Skeletal muscle tissue (tissue), 4 donors: ENCODE data around the gene ATAD3C. TPM values are rescaled to one million over a fixed set of nuclear protein-coding genes. Genes with fewer than 3 reads are reported as not detected.
A peak's percentile ranks its signal among the peaks of the same experiment; 100 is the strongest.
"Not testable (repeated sequence)": the region's sequence is repeated elsewhere in the genome, so short reads cannot be mapped to it uniquely, and the experiment has no call there.

ENCODE experiments used
- H3K27ac ChIP-seq: one replicate; pipeline ENCODE4 v1.7.0; 2013; ENCODE audit warnings: mild to moderate bottlenecking, low read depth, low read length, inconsistent platforms
- H3K27me3 ChIP-seq, 3 donors: one replicate each; pipeline ENCODE4 v1.7.0; 2013; ENCODE audit warnings: low read length in 3 of 3; ENCODE audit not compliant: control insufficient read depth in 3 of 3, insufficient read depth in 3 of 3
- H3K36me3 ChIP-seq, 3 donors: one replicate each; pipeline ENCODE4 v1.7.0; 2013; ENCODE audit warnings: low read length in 3 of 3; ENCODE audit not compliant: control insufficient read depth in 3 of 3, insufficient read depth in 3 of 3
- H3K4me1 ChIP-seq, 3 donors: one replicate each; pipeline ENCODE4 v1.7.0; 2013; ENCODE audit warnings: low read length in 3 of 3, mild to moderate bottlenecking in 3 of 3; ENCODE audit not compliant: control insufficient read depth in 3 of 3, insufficient read depth in 3 of 3
- H3K4me3 ChIP-seq, 3 donors: one replicate each; pipeline ENCODE4 v1.7.0; 2013; ENCODE audit warnings: low read length in 3 of 3
- H3K9ac ChIP-seq, 3 donors: one replicate each; pipeline ENCODE4 v1.7.0; 2013; ENCODE audit warnings: low read length in 3 of 3, mild to moderate bottlenecking in 3 of 3, moderate library complexity in 2 of 3, low read depth in 1 of 3
- H3K9me3 ChIP-seq, 3 donors: one replicate each; pipeline ENCODE4 v1.7.0; 2013; ENCODE audit warnings: low read length in 3 of 3; ENCODE audit not compliant: control insufficient read depth in 3 of 3
- total RNA-seq: library from RNA; depleted of rRNA; stranded (reverse); fragments of >200 nt; gene quantifications from one replicate; pipeline ENCODE4 v1.2.3, GENCODE V29; 2014
- donor health status: Osteomylitis.

Gene ATAD3C
- total RNA-seq, 1 donor from 2014 or later = not detected

DNA sequence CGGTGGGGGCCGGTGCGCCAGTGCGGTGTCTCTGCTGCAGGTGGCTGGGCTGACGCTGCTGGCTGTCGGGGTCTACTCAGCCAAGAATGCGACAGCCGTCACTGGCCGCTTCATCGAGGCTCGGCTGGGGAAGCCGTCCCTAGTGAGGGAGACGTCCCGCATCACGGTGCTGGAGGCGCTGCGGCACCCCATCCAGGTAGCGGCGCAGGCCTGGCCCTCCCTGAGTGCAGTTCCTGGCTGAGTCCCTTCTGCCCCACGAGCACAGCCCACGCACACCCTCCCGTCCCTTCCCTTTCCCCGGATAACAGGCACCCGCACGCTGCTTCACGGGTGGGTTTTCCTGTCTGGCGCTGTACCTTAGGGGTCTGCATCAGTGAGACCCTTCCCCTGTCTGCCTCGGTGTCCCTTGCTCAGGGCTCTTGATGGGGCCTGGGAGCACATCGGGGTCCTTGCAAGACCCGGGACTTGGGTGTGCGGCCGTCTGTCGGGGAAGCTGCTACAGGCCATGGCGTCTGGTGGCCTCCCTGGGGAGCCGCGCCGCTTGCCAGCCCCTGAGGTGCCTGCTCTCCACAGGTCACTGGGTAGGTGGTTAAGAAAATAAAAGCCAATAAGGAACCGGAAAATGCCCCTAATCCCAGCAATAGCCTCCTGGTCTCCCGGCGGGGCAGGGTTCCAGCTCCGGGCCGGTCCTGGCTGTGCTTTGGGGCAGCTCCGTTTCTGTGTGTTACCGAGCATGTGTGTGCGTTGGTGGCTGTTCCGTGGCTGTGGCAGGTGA is 35.7 kb downstream of the ATAD3C start:
- H3K4me3 ChIP-seq, H3K9ac ChIP-seq, H3K9me3 ChIP-seq, H3K27me3 ChIP-seq, H3K4me1 ChIP-seq, H3K27ac ChIP-seq: not testable (repeated sequence)
- peaks cover 39 to 53% (median 42%) of the 10 kb centered on the region in 3 donors for H3K36me3 ChIP-seq

DNA sequence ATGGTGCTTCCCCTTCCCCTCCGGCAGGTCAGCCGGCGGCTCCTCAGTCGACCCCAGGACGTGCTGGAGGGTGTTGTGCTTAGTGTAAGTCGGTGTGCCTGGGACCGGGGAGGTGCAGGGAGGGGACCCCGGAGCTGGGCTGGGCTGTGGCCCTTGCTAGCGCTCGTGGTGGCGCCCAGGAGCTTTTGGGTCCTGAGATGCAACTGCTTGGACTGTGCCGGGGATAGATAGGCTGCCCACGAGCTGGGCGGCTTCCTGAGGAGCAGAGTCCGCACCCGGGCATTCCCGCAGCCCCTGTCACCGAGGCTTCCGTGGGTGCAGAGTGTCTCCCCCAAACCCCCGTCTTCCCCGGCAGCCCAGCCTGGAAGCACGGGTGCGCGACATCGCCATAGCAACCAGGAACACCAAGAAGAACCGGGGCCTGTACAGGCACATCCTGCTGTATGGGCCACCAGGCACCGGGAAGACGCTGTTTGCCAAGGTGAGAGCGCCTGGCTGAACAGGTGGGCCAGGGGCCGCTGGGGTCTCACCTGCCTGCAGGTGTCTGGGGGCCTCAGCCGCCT is 36.3 kb downstream of the ATAD3C start:
- H3K27ac ChIP-seq, H3K9ac ChIP-seq, H3K27me3 ChIP-seq, H3K4me3 ChIP-seq, H3K9me3 ChIP-seq, H3K4me1 ChIP-seq: not testable (repeated sequence)
- H3K36me3 ChIP-seq = peaks cover 39 to 54% (median 42%) of the 10 kb centered on the region in 3 donors

DNA sequence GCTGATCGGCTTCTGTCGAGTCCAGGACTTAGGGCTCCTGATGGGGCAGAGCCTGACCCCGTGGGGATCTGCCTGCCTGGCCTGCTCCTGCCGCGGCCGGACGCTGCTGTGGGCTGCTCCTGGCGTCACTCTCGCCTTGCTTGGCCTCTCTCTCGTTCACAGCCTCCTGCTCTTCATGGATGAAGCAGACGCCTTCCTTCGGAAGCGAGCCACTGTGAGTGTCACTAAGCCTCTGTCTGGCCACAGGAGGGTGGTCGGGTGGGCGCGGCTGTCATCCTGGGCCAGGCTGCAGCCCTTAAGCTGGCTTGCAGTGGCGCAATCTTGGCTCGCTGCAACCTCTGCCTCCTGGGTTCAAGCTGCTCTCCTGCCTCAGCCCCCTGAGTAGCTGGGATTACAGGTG is 38.2 kb downstream of the ATAD3C start:
- Histone ChIP-seq H3K27me3 (no peaks in the 10 kb centered on the region), H3K4me3 (no peak overlapping the region), H3K4me1 (no peaks in the 10 kb centered on the region), H3K9ac (no peak overlapping the region), H3K36me3 (peaks cover 44 to 56% (median 46%) of the 10 kb centered on the region in 3 donors), H3K9me3 (no peaks in the 10 kb centered on the region), H3K27ac (no peak overlapping the region)

DNA sequence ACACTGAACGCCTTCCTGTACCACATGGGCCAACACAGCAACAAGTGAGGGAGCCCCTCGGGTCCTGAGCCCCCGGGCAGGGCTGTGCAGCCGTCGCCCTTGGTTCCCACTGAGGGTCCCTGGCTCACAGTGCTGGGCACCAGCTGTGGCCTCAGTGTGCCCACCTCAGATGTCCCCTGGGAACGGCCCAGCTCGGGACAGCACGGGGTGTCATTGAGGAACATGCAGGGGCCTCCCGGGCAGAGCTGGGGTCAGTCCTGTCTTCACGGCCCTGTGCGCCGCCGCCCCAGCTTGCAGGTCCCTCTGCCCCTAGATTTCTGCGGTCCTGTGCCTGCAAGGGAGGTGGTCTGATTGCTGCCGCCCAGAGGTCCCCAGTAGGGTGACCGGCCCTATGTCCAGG is 39.7 kb downstream of the ATAD3C start:
- Histone ChIP-seq H3K4me3 (no peak overlapping the region), H3K27me3 (no peaks in the 10 kb centered on the region), H3K36me3 (peaks cover 36 to 45% (median 41%) of the 10 kb centered on the region in 3 donors), H3K27ac (no peak overlapping the region), H3K4me1 (no peaks in the 10 kb centered on the region), H3K9me3 (no peaks in the 10 kb centered on the region), H3K9ac (no peak overlapping the region)

DNA sequence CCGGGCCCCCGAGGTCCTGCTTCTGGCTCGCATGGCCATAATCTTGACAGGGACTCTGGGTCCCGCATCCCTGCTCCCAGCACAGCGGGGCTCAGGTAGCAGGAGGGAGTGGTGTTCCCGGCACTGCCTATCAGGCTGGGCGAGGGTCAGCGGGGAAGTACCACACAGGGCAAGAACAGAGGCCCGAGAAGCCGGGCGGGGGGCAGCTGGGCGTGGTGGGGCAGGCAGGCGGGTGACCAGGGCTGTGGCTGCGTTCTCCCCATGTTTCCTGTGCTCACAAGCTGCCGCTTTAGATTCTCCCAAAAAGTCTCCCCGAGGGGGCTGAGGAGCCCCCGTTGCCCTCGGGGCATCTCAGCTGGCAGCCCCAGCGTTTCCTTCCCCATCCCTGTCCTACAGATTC is 40.4 kb downstream of the ATAD3C start:
- H3K4me1 ChIP-seq = no peaks in the 10 kb centered on the region
- no peaks in the 10 kb centered on the region for H3K9me3 ChIP-seq
- H3K36me3 ChIP-seq = peaks cover 36 to 44% (median 41%) of the 10 kb centered on the region in 3 donors
- H3K27me3 ChIP-seq = no peaks in the 10 kb centered on the region
- H3K27ac ChIP-seq = no peak overlapping the region
- H3K4me3 ChIP-seq = no peak overlapping the region
- no peak overlapping the region for H3K9ac ChIP-seq

DNA sequence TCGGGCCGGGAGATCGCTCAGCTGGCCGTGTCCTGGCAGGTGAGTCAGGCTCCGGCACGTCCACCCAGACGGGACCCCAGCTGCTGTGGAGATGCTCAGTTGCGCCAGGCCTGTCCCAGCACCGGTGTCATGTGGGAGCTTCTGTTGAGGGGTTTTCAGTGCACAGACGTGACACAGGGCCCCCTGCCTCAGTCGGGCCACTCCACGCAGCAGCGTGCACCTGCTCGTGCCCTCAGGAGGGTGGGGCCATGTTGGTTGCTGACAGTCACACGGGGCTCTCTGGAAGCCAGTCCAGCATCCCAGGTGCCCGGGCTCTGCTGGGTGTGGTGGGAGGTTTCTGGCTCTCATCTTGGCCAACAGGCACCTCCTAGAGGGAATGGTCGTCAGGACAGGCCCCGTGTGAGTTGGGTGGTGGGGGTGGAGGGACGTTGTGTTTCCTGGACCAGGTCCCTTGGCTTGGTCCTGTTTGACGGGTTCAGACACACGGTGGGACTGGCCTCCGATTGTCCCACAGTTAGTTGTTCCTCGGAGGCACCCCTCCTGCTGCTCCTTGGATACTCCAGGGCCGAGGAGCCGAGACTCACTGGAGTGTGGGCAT is 41.2 kb downstream of the ATAD3C start:
- Histone ChIP-seq H3K27ac (no peak overlapping the region), H3K27me3 (no peaks in the 10 kb centered on the region), H3K9me3 (no peaks in the 10 kb centered on the region), H3K36me3 (peaks cover 36 to 44% (median 42%) of the 10 kb centered on the region in 3 donors), H3K4me1 (no peaks in the 10 kb centered on the region), H3K9ac (no peak overlapping the region), H3K4me3 (no peak overlapping the region)

DNA sequence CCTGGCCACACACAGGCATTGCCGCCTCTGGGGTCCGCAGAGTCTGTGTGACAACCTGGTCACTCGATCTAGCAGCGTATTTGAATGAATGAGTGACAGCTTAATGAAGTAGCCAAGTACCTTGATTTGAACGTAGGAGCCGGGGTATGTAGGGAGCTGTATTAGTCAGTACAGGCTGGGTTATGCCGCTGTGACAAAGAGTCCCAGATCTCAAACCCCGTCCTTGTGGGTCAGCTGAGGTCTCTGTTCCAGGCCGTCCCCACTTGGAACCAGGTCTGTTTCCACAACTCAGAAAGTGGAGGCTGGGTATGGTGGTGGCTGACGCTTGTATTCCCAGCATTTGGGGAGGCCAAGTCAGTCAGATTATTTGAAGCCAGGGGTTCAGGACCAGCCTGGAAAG is 42.1 kb downstream of the ATAD3C start:
- Histone ChIP-seq H3K4me1 (no peaks in the 10 kb centered on the region), H3K36me3 (peaks cover 36 to 44% (median 38%) of the 10 kb centered on the region in 3 donors), H3K4me3 (no peak overlapping the region), H3K9me3 (no peaks in the 10 kb centered on the region), H3K27ac (no peak overlapping the region), H3K9ac (no peak overlapping the region), H3K27me3 (no peaks in the 10 kb centered on the region)

DNA sequence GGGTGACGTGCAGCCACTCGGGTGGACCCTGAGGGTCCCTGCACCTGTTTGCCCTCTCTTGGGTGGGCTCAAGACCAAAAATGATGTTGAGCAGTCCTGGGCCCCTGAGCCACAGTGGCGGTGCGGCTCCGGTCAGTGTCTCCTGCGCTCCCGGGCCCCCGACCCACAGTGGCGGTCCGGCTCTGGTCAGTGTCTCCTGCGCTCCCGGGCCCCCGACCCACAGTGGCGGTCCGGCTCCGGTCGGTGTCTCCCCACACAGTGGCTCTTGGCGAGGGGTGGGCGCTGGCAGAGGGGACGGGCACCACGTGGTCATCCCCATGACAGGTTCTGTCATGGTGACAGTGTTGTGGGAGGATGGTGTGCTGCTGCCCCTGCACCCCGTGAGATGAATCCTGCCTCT is 44.8 kb downstream of the ATAD3C start:
- H3K4me3 ChIP-seq, H3K9ac ChIP-seq, H3K9me3 ChIP-seq, H3K27me3 ChIP-seq, H3K27ac ChIP-seq, H3K4me1 ChIP-seq: not testable (repeated sequence)
- peaks cover 22 to 24% (median 23%) of the 10 kb centered on the region in 3 donors for H3K36me3 ChIP-seq

DNA sequence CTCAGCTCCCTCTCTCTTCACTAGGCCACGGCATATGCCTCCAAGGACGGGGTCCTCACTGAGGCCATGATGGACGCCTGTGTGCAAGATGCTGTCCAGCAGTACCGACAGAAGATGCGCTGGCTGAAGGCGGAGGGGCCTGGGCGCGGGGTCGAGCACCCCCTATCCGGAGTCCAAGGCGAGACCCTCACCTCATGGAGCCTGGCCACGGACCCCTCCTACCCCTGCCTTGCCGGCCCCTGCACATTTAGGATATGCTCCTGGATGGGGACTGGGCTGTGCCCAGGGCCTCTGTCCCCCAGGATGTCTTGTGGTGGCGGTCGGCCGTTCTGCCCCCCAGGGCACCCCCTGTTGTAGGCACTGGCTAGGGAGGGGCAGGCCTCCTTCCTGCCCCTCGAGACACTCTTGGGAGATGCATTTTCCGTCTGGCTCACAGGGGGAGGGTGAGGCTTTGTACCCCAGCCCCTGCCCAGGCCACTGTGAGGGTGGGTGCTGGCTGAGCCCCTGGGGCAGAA is 46.0 kb downstream of the ATAD3C start:
- not testable (repeated sequence) for H3K4me1 ChIP-seq
- H3K36me3 ChIP-seq = peaks cover 16 to 18% (median 18%) of the 10 kb centered on the region in 3 donors

DNA sequence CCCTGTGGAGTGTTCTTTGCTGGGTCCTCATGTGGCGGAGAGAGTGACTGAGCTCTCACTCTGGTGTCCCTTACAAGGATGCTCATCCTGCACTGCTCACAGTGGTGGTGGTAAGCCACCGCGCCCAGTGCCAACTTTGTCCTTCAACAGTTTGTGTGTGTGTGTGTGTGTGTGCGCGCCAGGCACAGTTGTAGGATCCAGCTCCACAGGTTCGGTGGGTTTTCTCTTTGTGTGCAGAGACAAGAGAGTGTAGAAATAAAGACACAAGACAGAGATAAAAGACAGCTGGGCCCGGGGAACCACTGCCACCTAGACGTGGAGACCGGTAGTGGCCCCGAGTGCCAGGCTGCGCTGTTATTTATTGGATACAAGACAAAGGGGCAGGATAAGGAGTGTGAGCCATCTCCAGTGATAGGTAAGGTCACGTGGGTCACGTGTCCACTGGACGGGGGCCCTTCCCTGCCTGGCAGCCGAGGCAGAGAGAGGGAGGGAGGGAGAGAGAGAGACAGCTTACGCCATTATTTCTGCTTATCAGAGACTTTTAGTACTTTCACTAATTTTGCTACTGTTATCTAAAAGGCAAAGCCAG is 55.4 kb downstream of the ATAD3C start:
- not testable (repeated sequence) for H3K27me3 ChIP-seq, H3K36me3 ChIP-seq, H3K9me3 ChIP-seq
- Histone ChIP-seq H3K27ac (peak overlapping the region; percentile 82), H3K4me3 (peak overlapping the region in 1 of 3 donors; percentile 45), H3K4me1 (peaks cover 0 to 21% (median 15%) of the 10 kb centered on the region in 3 donors), H3K9ac (peak overlapping the region in 1 of 3 donors; percentile 66)

More for the DNA sequence above, 46.0 kb downstream of the ATAD3C start:
- H3K9ac ChIP-seq, H3K9me3 ChIP-seq, H3K27ac ChIP-seq, H3K27me3 ChIP-seq, H3K4me3 ChIP-seq: not testable (repeated sequence)
